HL-60 (cell line): ENCODE results near the gene KCNMA1.

Experiments
- CTCF ChIP-seq: IDR thresholded peaks from one replicate; pipeline ENCODE4 v1.5.1; 2011; ENCODE audit warnings: low read length, control low read depth, inconsistent platforms; ENCODE audit not compliant: insufficient read depth
- GABPA ChIP-seq: IDR thresholded peaks from 2 replicates; pipeline ENCODE4 v1.6.1; 2012; ENCODE audit warnings: low read depth
- POLR2AphosphoS5 ChIP-seq: IDR thresholded peaks from 2 replicates; pipeline ENCODE4 v1.6.1; 2012; ENCODE audit warnings: low read depth

DNA sequence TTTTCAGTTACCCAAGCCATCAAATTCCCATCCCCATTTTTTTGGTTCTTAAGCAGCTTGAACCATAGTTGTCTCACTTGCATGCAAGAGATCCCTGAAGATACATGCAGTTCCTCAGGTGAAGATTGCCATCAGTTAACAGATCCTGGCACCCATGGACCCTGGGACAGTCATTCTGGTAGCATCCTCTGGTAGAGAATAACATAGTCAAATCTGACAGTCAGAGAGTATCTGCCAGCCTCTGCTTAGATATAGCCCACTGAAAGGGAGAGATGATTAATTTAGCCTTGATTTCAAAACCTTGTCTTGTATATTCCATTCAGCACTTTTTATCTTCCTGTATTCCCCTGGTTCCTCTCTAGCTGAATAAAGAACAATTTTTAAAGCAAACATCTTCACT, 280.4 kb downstream of the KCNMA1 start:
- TF ChIP-seq CTCF (no peak), POLR2AphosphoS5 (no peak), GABPA (no peak)
